CMK (cell line): ENCODE results near the gene AKIP1.

ENCODE experiments used
- DNase-seq: peaks from one replicate; pipeline ENCODE4 v3.0.0-alpha.2; 2010; ENCODE audit warnings: low read depth

Gene AKIP1

GRCh38 chr11:8961401-8961800 lies 50.4 kb downstream of the AKIP1 start:
- no peak for DNase-seq

DNA sequence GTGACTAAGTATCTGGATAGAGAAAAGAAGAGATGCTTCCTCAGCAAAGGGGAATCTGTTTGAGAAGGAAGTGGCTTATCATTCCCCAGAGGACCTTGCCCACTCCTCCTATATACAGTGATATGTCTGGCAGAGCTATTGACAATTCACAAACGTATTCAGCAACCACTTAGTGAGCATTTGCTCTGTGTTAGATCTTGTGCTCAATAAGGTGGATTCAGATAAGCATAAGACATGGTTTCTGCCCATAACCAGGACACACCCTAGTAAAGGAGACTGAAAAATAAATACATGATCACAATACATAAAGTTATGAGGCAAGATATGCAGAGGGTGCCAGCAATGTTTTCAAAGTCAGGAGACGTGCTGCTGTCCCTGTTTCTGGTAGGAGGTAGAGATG lies 51.9 kb downstream of the AKIP1 start:
- DNase-seq, result no peak

GRCh38 chr11:8963569-8964323 lies 52.8 kb downstream of the AKIP1 start:
- peak; percentile 49 for DNase-seq

DNA sequence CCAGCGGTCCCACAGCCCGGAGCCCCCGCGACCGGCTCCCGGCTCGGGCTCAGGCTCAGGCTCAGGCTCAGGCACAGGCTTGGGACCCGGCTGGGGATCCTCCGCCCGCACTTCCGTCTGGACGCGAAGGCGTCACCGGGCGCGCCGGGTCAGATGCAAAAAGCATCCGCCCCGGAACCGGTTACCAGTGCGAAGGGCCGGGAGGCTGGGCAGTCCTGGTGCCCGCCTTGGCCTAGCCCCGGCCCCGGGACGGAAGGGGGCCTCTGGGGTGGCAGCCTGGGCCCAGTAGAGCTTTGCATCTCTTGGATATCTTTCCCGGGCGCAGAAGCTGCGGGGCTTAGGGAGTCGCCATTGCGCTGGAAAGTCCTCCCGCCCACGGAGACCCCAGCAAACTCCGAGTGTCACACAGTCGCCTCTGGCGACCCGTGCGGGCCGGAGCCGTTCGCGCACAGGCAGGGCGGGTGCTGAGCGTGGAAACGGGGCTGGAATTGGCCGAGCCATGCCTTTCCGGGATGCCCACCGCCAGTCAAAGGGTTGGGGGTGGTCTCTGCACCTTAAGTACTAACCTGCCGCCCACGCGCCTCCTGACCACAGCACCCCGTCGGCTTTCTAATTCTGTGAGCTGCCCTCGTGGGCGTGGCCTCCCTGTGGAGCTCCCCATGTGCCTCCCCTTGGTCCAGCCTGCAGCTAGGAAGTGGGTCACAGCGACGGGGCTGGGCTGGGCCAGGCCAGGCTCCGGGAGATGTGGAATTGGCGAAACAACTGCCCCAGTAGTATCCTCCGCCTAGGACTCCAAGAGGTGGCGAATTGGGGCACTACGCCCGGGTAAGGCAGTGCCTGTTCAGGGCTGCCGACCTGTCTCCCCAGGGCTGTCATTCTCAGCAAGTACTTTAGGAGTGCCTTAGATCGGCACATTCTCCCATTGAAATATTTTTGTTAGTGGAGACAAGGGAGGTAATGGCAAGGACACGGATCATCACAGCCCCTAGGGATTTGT lies 53.6 kb downstream of the AKIP1 start, which contains the start of gene TMEM9B:
TSS of gene TMEM9B (minus strand) at position 119 of the 997 bp plus-strand sequence. CDS start 129 bp downstream, outside the sequence.
- peak; percentile 85 for DNase-seq

GRCh38 chr11:8967184-8967583 lies 56.2 kb downstream of the AKIP1 start:
- DNase-seq, result no peak
